DMS114 treated with DMSO at 0.1 percent for 48 hours (cell line): ENCODE results near the gene PSTPIP2.
"Not testable (repeated sequence)": the region's sequence is repeated elsewhere in the genome, so short reads cannot be mapped to it uniquely, and the experiment has no call there.

Source experiments
- DNase-seq: peaks from one replicate; lab custom pipeline; 2025; ENCODE audit not compliant: unreplicated experiment; lab: John Stamatoyannopoulos, UW

Gene PSTPIP2

GRCh38 chr18:46070815-46071652 is 1.0 kb downstream of the PSTPIP2 start:
- no peak for DNase-seq

- no peak for DNase-seq
Measured at GRCh38 chr18:46070232-46070631, 1.8 kb downstream of the PSTPIP2 start.

- no peak for DNase-seq
Measured at GRCh38 chr18:46069524-46069923, 2.5 kb downstream of the PSTPIP2 start.

DNA sequence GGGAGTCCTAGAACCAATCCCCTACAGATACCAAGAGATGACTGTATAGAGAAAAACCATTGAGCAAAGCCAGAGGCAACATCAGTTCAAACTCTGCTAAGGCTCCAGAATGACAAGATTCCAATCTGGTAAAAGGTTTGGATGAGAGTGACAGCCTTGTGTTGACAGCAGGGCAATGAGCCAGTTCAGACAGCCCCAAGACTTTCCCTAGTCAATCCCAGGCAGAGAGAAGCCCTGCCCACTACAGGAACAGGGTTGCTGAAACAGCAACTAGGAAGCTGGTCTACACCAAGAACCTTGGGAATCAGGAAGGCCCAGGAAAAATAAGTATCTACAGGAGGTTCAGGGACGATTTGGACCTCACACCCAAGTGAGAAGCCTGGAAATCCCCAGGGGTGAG is 3.3 kb downstream of the PSTPIP2 start:
- DNase-seq: no peak

GRCh38 chr18:46067438-46068007 is 4.5 kb downstream of the PSTPIP2 start:
- no peak for DNase-seq

- DNase-seq: no peak
Measured at GRCh38 chr18:46062781-46063180, 9.3 kb downstream of the PSTPIP2 start.

DNA sequence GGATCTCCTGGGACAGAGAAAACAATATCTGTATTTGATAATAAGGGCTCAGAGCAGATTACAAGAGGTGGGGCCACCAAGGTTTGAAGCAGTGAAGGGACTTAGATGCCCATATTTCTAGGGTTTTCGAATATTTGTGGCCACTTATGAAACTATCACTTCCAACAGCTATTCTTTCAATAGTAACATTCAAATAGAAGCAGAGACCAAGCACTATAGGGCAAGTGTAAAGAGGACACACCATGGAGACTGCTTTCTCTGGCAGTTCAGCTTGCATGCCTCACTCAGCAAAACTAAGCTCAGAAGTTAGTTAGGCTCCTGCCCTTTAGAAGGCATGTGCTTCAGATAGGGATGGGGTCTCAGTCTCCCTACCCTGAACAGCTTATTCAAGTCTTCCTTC is 10.3 kb downstream of the PSTPIP2 start:
- no peak for DNase-seq

- DNase-seq: no peak
Measured at GRCh38 chr18:46061387-46061786, 10.7 kb downstream of the PSTPIP2 start.

- DNase-seq: no peak
Measured at GRCh38 chr18:46060359-46060841, 11.7 kb downstream of the PSTPIP2 start.

DNA sequence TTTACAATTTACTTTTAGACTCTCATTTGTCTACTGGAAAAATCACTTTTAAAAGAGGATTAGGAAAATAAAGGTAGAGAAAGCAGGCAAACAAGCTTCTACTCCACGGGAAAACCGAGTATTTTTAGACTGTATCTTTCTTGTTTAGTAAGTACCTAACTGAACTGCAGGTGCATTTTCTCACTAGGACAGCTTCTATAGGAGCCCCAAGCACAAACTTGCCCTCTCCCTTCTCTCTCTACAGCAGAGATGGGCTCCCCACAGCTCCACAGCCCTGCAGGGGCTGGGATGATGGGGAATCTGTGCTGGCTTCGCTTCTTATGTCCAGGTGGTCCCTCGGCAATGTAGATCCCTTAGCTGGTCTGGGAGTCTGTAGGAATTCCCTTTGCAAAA is 16.2 kb downstream of the PSTPIP2 start:
- DNase-seq: no peak

DNA sequence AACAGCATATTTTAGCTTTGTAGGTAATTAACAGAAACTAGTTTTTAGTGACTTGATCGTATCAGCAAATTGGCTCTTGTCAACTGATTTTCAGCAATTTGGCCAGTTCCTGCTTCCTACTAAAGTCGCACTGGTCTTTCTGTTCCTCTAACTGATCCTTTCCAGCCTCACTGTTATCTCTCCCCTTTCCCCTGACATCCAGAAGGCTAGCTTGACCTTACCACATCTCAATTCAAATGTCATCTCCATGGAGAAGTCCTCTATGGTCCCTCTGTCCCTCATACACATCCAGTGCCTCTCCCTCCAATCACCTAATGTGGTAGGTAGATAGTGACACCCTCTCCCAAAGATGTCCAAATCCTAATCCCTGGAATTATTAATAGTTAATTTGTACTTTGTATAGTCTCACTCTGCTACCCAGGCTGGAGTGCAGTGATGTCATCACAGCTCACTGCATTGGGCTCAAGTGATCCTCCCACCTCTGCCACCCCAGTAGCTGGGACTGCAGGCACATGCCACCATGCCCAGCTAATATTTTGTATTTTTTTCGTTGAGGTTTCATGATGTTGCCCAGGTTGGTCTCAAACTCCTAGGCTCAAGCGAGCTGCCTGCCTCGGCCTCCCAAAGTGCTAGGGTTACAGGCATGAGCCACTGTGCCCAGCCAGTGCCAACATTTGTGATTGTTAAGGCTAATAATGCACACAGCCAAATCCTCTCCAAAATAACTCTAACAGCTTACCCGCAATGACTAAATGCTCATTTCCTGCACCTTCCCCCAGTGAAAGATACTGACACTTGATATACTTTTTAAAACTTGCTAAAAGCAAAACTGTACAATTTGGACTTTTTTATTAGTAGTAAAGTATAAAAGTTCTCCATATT is 16.9 kb downstream of the PSTPIP2 start:
- no peak for DNase-seq

DNA sequence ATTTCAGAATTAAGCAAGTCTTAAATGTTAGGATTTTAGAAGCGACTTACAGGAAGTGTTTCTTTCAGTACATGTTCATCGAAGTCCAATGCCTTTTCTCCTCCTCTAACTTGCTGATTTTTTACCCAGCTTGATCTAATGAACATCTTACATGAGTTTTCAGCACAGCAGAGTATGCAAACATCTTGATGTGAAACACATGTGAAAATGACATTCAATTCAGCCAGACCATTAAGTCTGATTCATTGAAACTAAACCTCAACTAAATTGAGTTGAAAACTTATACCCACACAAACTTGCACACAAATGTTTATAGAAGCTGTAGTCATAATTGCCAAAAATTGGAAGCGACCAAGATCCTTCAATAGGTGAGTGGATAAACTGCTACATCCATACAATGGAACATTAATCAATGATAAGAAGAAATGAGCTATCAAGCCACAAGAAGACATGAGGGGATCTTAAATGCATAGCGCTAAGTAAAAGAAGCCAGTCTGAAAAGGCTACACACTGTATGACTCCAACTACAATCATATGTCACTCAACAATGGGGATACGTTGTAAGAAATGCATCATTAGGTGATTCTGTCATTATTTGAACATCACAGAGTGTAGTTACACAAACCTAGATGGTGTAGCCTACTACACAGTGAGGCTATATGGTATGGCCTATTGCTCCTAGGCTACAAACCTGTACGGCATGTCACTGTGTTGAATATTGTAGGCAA is 18.5 kb downstream of the PSTPIP2 start:
- DNase-seq: no peak

GRCh38 chr18:46051731-46052461 is 20.2 kb downstream of the PSTPIP2 start:
- DNase-seq: no peak

GRCh38 chr18:46050268-46050667 is 21.8 kb downstream of the PSTPIP2 start:
- no peak for DNase-seq

GRCh38 chr18:46048641-46049040 is 23.4 kb downstream of the PSTPIP2 start:
- no peak for DNase-seq

DNA sequence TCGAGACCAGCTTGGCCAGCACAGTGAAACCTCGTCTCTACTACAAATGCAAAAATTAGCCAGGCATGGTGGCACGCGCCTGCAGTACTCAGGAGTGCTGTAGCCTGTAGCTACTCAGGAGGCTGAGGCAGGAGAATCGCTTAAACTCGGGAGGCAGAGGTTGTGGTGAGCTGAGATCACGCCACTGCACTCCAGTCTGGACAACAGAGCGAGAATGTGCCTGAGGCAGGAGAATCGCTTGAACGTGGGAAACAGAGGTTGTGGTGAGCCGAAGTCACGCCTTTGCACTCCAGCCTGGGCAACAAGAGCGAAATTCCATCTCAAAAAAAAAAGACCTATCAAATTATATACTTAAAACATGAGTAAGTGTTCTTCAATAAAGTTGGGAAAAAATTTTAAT is 24.7 kb downstream of the PSTPIP2 start:
- DNase-seq: not testable (repeated sequence)

- DNase-seq: no peak
Measured at GRCh38 chr18:46046688-46047087, 25.4 kb downstream of the PSTPIP2 start.

DNA sequence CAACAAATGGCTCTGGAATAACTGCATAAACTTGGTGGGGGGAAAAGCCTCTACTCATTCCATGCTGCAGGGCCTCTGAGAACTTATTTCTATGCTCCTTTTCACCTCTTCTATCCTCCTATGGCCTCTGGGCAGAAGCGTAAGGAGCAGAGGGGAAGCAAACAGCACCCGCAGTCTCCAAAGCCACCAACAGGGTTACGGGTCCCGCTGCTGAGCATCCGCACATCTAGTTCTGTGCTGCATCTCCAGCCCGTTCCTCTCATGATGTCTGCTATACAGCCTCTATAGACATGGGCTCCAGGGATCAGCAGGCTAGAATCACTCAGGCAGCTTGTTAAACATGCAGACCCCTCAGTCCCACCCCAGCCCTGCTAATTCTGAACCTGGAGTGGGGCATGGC is 25.9 kb downstream of the PSTPIP2 start:
- DNase-seq: no peak

DNA sequence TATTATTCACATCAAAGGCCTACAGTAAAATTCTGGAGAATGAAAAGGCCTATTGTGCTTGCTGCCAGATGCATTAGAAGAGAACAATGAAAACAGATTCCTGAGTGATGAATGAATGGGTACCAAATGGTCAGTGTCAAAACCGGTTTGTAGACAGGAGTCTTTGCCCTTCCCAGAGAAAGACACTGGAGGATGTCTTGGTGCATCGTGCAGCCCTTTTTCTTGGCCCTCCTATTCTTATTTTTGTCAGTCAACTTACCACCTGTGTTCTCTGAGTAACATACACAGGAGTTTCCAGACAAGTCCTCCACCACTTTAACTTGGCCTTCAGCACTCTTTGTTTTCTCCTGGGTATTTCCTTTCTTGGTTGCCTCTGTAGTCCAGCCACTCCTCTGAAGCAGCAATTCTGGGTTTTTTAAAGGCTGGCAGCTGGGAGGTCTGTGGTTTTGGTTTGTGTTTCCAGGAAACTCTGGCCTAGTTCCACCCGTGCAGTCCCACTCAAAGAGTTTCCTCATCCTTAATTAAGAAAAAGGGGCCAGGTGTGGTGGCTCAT is 29.4 kb downstream of the PSTPIP2 start:
- DNase-seq: no peak

DNA sequence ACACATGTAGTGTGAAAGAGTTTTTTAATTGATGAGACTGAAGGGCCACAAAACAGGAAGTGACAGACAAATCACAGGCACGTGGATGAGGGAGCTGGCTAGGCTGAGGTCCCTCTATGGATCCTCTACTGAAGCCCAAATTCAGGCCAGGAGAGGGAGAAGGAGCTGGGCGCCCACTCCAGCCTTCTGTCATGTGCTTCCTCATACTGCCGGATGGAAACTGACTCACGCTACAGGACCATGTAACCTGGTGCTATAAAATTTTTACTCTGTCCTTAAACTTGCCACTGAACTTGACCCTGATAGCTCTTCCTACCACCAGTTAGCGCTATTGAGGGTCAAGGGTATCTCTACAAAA is 31.3 kb downstream of the PSTPIP2 start:
- no peak for DNase-seq
